ENCODE results near the gene RGS9. TPM values are rescaled to one million over a fixed set of nuclear protein-coding genes. Genes with fewer than 3 reads are reported as not detected.

Gene RGS9
- total and polyA plus RNA-seq, 10 donors = 5.5 to 9.6 (median 7.4) TPM

DNA sequence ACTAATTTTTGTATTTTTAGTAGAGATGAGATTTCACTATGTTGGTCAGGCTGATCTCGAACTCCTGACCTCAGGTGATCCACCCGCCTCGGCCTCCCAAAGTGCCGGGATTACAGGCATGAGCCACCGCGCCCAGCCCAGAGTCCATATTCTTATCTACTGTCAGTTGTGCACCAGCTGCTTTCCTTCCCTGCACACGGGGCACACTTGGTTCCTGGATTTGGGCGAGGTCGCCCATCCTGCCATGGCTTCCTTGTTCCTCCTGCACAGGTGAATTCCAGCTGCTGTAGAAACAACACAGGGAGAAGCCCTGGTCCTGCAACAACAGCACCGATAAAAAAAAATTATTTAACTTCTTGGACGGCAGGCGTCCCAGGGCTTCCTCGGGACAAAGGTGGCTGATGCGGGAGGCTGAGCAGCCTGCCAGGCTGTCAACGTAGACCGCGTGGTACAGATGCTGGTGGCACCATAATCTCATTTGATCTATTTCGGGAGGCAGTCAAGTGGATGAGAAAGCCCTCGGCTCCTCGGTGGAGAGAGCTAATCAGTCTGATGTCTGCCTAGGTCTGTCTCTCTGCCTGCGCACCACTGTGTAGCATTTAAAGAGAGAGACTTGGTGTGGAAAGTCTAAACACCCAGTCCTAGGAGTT, 19.1 kb downstream of the RGS9 start:
- no peaks in the 10 kb centered on the region for H3K36me3 ChIP-seq
- H3K4me1 ChIP-seq = peaks cover 0 to 13% (median 9%) of the 10 kb centered on the region in 6 donors
- 90 to 94% (median 91%) methylated on average over 21 of the region's 21 CpGs for WGBS, 5 donors
- H3K9me3 ChIP-seq = no peaks in the 10 kb centered on the region
- H3K27ac ChIP-seq = no peak overlapping the region
- H3K27me3 ChIP-seq (replicated peaks in 1 of 7) = no peaks in the 10 kb centered on the region
- DNase-seq = no peak
- intact Hi-C loops (cut with DNase I; ENCODE audit: low total_unique reads) = no loop called here
- H3K4me3 ChIP-seq = no peak overlapping the region
- TF ChIP-seq POLR2AphosphoS5 (IDR thresholded peaks at IDR 0.05) (no peak), CTCF (IDR thresholded peaks at IDR 0.05 in 8 of 11, conservative IDR thresholded peaks at IDR 0.05 in 3 of 11) (no peak), POLR2A (IDR thresholded peaks at IDR 0.05) (no peak)

- DNase-seq = no peak
- Histone ChIP-seq H3K27me3 (replicated peaks in 1 of 7) (no peaks in the 10 kb centered on the region), H3K9me3 (no peaks in the 10 kb centered on the region), H3K36me3 (no peaks in the 10 kb centered on the region), H3K27ac (no peak overlapping the region), H3K4me3 (no peak overlapping the region), H3K4me1 (peaks cover 0 to 13% (median 9%) of the 10 kb centered on the region in 6 donors)
- intact Hi-C loops (cut with DNase I; ENCODE audit: low total_unique reads) = no loop called here
- WGBS, 5 donors = 85 to 91% (median 88%) methylated on average over 14 of the region's 14 CpGs
- TF ChIP-seq CTCF (IDR thresholded peaks at IDR 0.05 in 8 of 11, conservative IDR thresholded peaks at IDR 0.05 in 3 of 11) (no peak), POLR2A (IDR thresholded peaks at IDR 0.05) (no peak), POLR2AphosphoS5 (IDR thresholded peaks at IDR 0.05) (no peak)
These were observed 19.8 kb downstream of the RGS9 start for GRCh38 chr17:65156835-65157565.

DNA sequence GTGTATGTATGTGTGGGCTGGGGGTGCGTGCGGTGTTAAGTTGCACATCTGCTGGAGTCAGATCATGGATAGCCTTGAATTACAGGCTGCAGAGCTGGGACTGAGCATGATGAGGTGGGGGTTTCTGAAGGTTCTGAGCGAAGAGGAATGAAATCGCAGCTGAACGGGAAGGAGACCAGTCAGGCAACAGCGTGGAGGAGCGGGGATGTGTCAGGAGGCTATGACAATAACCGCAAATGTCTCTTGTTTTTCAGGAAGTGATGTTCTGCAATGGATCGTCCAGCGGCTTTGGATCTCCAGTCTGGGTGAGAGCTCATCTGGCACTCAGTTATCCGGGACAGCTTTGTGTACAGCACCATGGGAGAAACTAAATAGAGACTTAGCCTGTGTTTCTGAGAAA, 20.9 kb downstream of the RGS9 start:
- intact Hi-C loops (cut with DNase I; ENCODE audit: low total_unique reads) = no loop called here
- H3K9me3 ChIP-seq = no peaks in the 10 kb centered on the region
- no peak overlapping the region for H3K27ac ChIP-seq
- H3K36me3 ChIP-seq = no peaks in the 10 kb centered on the region
- no peak overlapping the region for H3K4me3 ChIP-seq
- no peak for TF ChIP-seq POLR2A (IDR thresholded peaks at IDR 0.05)
- no peaks in the 10 kb centered on the region for H3K27me3 ChIP-seq (replicated peaks in 1 of 7)
- H3K4me1 ChIP-seq = peaks cover 0 to 13% (median 9%) of the 10 kb centered on the region in 6 donors
- DNase-seq = no peak
- WGBS, 5 donors = 62 to 91% (median 64%) methylated on average over 11 of the region's 11 CpGs

DNA sequence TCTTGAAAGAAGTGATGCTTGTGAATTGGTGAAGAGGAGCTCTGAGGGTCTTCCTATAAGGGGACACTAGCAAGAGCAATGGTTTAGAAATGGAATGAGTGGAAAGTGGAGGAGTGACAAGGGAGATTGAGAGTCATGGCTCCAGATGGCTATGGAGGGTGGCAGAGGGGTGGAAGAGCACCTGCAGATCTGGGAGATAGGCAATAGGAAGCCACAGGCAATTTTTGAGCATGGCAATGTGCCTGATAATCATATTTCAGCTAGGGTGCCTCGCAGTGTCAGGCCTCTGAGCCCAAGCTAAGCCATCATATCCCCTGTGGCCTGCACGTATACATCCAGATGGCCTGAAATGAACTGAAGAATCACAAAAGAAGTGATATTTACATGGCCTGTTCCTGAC, 21.5 kb downstream of the RGS9 start:
- no peak overlapping the region for H3K4me3 ChIP-seq
- WGBS, 5 donors = 70 to 88% (median 79%) methylated on average over 2 of the region's 2 CpGs
- no peak for DNase-seq
- no peaks in the 10 kb centered on the region for H3K9me3 ChIP-seq
- intact Hi-C loops (cut with DNase I; ENCODE audit: low total_unique reads) = no loop called here
- TF ChIP-seq POLR2A (IDR thresholded peaks at IDR 0.05) = no peak
- TF ChIP-seq POLR2AphosphoS5 (IDR thresholded peaks at IDR 0.05) = no peak
- TF ChIP-seq CTCF (IDR thresholded peaks at IDR 0.05 in 8 of 11, conservative IDR thresholded peaks at IDR 0.05 in 3 of 11) = no peak
- no peak overlapping the region for H3K27ac ChIP-seq
- H3K36me3 ChIP-seq = no peaks in the 10 kb centered on the region
- peaks cover 0 to 13% (median 9%) of the 10 kb centered on the region in 6 donors for H3K4me1 ChIP-seq
- no peaks in the 10 kb centered on the region for H3K27me3 ChIP-seq (replicated peaks in 1 of 7)

Data from spleen (tissue), 11 donors.